ENCODE results near the gene GIT2.
"Not testable (repeated sequence)": the region's sequence is repeated elsewhere in the genome, so short reads cannot be mapped to it uniquely, and the experiment has no call there.

The GIT2 gene

GRCh38 chr12:109944561-109945359 lies 51.4 kb downstream of the GIT2 start:
- no peak for DNase-seq

DNA sequence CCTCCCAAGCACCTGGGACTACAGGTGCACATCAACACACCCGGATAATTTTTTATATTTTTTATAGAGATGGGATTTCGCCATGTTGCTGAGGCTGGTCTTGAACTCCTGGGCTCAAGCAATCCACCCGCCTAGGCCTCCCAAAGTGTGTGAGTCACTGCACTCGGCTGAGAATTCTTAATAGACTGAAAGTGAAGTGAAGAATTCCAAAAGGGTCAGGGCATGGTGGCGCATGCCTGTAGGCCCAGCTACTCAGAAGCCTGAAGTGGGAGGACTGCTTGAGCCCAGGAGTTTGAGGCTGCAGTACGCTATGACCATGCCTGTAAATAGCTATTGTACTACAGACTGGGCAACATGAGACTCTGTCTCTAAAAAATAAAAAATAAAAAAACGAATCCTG lies 52.4 kb downstream of the GIT2 start:
- no peak for DNase-seq

GRCh38 chr12:109940339-109940923 lies 55.7 kb downstream of the GIT2 start:
- no peak for DNase-seq

DNA sequence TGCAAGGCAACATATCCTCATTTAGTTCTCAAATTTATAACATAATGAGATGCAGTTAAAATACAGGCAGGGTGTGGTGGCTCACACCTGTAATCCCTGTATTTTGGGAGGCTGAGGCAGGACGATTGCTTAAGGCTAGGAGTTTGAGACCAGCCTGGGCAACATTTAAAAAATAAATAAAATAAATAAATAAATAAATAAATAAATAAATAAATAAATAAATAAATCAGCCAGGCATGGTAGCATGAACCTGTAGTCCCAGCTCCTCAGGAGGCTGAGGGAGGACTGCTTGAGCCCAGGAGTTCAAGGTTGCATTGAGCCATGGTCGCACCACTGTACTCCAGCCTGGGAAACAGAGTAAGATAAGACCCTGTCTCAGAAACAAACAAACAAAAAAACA lies 56.7 kb downstream of the GIT2 start:
- DNase-seq = no peak

GRCh38 chr12:109938947-109939346 lies 57.2 kb downstream of the GIT2 start:
- DNase-seq = no peak

DNA sequence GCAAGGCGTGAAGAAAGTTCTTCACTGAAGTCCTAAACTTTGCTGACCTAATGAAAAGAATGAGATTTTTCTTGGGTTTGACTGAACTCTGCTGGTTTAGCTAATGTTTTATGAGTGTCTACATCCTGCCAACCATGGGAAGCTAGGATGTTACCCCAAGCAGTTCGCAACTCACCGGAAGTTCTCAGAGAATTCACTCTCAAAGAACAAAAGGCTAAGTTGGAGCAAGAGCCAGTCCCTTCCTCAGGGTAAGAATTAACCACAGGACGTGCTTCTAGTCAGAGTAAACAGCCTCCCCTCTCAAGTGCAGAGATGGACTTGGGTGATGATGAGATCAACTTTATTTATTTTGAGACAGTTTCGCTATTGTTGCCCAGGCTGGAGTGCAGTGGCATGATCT lies 58.8 kb downstream of the GIT2 start:
- DNase-seq = no peak

- DNase-seq = no peak
Measured at GRCh38 chr12:109934026-109934425, 62.1 kb downstream of the GIT2 start.

GRCh38 chr12:109932878-109933503 lies 63.2 kb downstream of the GIT2 start:
- DNase-seq = no peak

- DNase-seq = no peak
Measured at GRCh38 chr12:109931143-109931542, 65.0 kb downstream of the GIT2 start.

DNA sequence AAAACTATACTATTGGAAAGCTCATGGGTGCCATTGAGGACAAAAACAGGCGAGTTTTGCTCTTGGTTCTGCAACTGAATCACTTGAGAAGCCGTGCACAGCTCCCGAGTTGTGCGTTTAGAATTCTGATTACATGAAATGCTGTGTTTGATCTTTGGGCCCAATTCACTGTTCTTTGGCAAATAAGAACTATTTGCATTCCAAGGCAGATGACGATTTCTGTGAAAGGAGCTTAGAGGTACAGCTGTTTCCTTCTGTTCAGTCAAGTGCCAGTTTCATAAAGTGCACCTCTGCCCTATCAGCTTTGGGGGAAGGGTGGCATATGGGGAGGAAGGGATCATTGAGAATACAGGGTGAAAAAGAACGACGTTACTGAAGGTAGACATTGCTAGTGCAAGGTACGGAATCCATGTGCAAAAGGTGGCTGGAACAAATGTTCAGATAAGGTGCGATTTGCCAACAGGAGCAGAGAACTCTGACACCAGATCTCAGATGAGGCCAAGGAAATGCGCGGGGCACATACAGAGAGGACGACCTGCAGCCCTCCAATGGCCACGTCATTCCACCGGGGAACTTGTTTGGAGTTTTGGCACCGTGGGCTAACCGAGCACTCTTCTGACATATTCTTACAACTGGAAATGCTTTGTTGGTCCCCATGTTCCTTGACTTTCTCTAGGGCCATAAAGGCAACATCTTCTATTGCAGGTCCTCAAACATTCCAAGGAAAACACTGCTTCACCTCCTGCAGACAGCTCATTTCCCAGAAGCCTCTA lies 66.0 kb downstream of the GIT2 start:
- no peak for DNase-seq

DNA sequence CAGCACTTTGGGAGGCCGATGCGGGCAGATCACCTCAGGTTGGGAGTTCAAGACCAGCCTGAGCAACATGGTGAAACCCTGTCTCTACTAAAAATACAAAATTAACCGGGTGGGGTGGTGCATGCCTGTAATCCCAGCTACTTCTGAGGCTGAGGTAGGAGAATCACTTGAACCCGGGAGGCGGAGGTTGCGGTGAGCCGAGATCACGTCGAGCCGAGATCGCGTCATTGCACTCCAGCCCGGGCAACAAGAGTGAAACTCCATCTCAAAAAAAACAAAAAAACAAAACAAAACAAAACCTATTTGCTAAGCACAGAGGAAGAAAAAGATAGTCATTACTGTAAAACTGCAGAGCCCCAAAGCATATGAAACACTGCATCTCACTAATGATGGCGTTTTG lies 66.8 kb downstream of the GIT2 start:
- DNase-seq = not testable (repeated sequence)

DNA sequence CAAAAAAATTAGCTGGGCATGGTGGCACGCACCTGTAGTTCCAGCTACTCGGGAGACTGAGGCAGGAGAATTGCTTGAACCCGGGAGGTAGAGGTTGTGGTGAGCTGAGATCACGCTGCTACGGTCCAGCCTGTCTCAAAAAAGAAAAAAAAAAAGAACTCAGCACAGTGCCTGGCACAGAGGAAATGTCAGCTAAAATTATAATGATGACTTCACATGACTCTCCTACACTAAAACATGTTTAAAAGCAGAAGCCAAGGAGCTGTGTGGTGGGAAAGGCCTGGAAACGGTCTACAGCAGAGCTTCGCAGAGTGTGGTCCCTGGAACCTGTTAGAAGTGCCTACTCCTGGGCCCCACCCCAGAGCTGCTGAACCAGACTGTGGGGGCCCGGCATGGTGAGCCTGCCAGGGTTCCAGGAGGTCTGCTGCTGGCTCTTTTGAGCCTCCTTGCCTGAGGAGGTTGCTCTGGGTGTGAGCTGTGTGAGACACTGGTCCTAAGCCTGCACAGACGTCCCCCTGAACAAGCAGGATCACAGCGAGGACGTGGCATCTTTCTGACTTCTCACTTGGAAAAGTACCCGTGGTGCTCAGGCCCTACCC lies 68.0 kb downstream of the GIT2 start:
- no peak for DNase-seq

DNA sequence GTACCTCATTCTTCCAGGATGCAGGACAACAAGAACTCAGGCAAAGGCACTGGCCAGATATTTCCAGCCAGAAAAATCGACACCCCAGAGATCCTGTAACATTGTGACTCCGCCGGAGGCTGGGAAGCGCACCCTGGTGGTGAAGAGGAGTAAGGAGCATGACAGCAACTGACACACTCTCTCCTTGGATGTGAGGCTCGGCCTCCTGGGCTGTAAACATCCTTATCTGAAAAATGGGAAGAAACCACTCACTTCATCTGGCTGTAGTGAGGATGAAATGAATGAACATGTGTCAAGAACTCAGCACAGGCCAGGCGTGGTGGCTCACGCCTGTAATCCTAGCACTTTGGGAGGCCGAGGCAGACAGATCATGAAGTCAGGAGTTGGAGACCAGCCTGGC lies 68.5 kb downstream of the GIT2 start:
- peak; percentile 51 for DNase-seq

- no peak for DNase-seq
Measured at GRCh38 chr12:109926488-109927210, 69.5 kb downstream of the GIT2 start.

DNA sequence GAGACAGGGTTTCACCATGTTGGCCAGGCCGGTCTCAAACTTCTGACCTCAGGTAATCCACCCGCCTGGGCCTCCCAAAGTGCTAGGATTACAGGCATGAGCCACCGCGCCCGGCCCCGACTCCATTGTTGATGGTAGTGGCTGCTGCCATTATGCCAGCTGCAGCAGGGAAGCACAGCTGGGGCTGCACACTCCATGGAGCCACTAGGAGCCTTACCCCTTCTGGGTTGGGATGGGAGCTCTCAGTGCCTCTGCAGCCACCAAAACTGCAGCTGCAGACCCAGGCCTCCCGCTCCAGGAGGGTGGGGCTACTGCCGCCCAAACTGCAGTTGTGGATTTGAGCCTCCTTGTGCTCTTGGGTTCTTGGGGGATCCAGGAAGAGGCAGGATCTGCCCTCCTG lies 70.2 kb downstream of the GIT2 start:
- DNase-seq = no peak

GRCh38 chr12:109925185-109925840 lies 70.9 kb downstream of the GIT2 start:
- DNase-seq = no peak

DNA sequence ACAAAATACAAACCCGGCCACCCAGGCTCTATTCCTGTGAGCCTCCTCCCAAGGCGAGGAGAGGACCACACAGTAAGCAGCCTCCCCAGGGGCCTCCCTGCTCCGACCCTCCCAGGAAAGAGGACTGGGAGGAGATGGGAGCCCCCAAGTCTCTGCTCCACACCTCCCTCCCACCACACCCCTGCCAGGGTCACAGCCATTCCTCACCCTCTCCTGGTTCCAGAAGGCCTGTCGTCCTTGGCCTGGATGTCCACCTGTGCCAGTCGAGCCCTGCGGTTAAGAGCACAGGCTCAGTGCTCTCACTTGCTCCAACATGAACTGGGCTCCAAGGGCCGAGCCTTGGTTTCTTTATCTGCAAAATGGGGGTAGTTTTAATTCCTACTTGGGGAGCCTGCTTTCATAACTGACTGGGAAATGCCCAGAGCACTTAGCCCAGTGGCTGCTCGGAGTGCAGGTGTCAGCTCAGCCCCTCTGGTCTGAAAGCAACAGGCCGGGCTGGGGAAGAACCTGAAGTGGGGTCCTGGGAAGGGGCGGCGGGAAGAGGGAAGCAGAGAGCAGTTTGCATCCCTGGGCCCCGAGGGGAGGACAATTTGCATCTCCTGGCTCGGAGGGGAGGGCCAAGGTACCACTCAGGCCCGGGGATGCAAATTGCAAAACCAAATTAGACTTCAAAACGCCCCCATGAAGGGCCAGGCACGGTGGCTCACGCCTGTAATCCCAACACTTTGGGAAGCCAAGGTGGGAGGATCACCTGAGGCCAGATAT lies 72.5 kb downstream of the GIT2 start:
- DNase-seq = no peak

DNA sequence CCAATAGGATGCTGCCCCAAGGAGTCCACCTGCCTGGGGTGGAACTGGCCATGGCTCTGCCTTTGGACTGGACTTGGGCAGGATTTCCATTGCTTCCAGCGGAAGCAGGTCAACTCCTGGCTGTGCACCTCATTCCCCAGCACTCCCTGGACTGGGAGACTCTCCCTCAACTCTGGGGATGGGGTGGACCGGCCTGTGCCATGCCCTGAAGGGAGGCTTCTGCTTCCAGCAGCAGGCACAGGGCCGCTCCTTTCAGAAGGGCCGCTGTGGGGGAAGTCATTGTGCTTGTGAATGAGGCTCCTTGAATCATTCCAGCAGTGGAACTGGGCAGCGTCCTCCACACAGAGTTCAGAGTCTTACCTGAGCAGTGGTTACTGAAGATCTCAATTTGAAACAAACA lies 73.1 kb downstream of the GIT2 start:
- DNase-seq = no peak

- DNase-seq = no peak
Measured at GRCh38 chr12:109921982-109922381, 74.2 kb downstream of the GIT2 start.

DNA sequence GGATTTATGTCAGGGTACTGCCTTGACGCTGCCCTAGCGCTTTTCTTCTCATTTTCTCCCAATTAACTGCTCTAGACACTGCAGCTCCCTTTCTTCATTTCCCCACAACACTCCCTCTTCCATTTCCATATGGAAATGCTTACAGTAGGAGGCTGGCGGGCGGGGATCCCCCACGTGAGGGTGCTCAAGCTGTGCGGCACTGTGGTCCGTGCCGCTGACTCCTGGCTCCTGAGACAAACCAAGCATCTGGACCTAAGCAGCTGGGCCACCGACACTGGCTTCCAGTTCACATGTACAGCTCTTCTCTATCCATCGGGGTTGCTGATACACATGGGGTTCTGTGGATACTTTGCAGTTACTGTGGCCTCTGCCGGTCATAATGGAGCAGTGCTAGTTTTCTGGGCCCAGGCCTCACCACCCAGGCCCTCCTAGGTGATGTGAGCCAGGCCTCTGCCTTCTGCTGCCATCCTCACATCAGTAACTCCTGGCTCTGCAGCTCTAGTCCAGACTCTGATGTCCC lies 75.8 kb downstream of the GIT2 start:
- DNase-seq = no peak

DNA sequence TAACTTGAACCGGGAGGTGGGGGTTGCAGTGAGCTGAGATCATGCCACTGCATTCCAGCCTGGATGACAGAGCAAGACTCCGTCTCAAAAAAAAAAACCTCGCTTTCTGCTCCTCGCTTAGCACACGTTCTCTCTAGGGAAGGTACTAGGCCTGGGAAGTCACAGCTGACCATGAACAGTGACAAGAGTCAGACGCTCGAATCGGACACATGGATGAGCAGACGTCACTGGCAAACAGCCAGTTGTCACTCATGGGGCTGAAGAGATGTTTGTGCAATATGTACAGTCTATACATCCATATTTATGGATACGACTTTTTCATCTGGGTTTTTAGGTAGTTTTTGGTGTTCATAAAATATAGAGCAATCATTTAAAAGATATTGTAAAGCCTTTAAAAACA lies 76.7 kb downstream of the GIT2 start:
- no peak for DNase-seq

All from RPMI8226 (cell line).